Activated CD8-positive, alpha-beta memory T cell treated with anti-CD3 and anti-CD28 coated beads for 1 hour (primary cell): ENCODE data around the gene FNDC3A.

ENCODE experiments used
- DNase-seq, 2 donors: peaks; one replicate each; pipeline ENCODE4 v3.0.0-alpha.2; 2020; ENCODE audit warnings: low read depth in 1 of 2; ENCODE audit errors: extremely low read depth in 1 of 2

Gene FNDC3A

GRCh38 chr13:49213539-49213938 is 237.8 kb downstream of the FNDC3A start:
- no peak for DNase-seq

GRCh38 chr13:49213997-49214916 is 238.5 kb downstream of the FNDC3A start:
- DNase-seq, result no peak

- DNase-seq, result no peak
These were observed 239.2 kb downstream of the FNDC3A start for GRCh38 chr13:49214917-49215376.

- no peak for DNase-seq
These were observed 240.6 kb downstream of the FNDC3A start for GRCh38 chr13:49216334-49216733.

- no peak for DNase-seq
These were observed 242.3 kb downstream of the FNDC3A start for GRCh38 chr13:49217962-49218492.

GRCh38 chr13:49218493-49219051 is 242.9 kb downstream of the FNDC3A start:
- no peak for DNase-seq

GRCh38 chr13:49219647-49220035 is 243.9 kb downstream of the FNDC3A start:
- DNase-seq, result no peak

GRCh38 chr13:49220036-49220855 is 244.5 kb downstream of the FNDC3A start, which contains the start of gene MLNR:
Gene MLNR (plus strand): TSS chr13:49220338. CDS start chr13:49220338, 0 bp downstream.
- DNase-seq, result no peak

- no peak for DNase-seq
These were observed 245.3 kb downstream of the FNDC3A start for GRCh38 chr13:49220856-49221589.

GRCh38 chr13:49221590-49221965 is 245.9 kb downstream of the FNDC3A start:
- no peak for DNase-seq

- no peak for DNase-seq
These were observed 249.7 kb downstream of the FNDC3A start for GRCh38 chr13:49225223-49226042.

- no peak for DNase-seq
These were observed 250.9 kb downstream of the FNDC3A start for GRCh38 chr13:49226613-49227012.

- DNase-seq, result no peak
These were observed 259.0 kb downstream of the FNDC3A start for GRCh38 chr13:49234741-49235140.

GRCh38 chr13:49235856-49236431 is 260.2 kb downstream of the FNDC3A start:
- DNase-seq, result no peak

GRCh38 chr13:49238621-49239020 is 262.9 kb downstream of the FNDC3A start:
- DNase-seq, result no peak

GRCh38 chr13:49240017-49240416 is 264.3 kb downstream of the FNDC3A start:
- DNase-seq, result peak in 1 of 2 donors; percentile 11

- no peak for DNase-seq
These were observed 265.6 kb downstream of the FNDC3A start for GRCh38 chr13:49241296-49241695.

- DNase-seq, result no peak
These were observed 269.4 kb downstream of the FNDC3A start for GRCh38 chr13:49245101-49245500.
